Suppressor macrophage treated with lipopolysaccharide for 1 hour (primary cell): ENCODE results near the gene DNAJB2.
A peak's percentile ranks its signal among the peaks of the same experiment; 100 is the strongest.
"Not testable (repeated sequence)": the region's sequence is repeated elsewhere in the genome, so short reads cannot be mapped to it uniquely, and the experiment has no call there.

ENCODE experiments used
- DNase-seq, 3 donors: peaks; one replicate each; pipeline ENCODE4 v3.0.0-alpha.2; 2020 to 2022

The DNAJB2 gene

DNA sequence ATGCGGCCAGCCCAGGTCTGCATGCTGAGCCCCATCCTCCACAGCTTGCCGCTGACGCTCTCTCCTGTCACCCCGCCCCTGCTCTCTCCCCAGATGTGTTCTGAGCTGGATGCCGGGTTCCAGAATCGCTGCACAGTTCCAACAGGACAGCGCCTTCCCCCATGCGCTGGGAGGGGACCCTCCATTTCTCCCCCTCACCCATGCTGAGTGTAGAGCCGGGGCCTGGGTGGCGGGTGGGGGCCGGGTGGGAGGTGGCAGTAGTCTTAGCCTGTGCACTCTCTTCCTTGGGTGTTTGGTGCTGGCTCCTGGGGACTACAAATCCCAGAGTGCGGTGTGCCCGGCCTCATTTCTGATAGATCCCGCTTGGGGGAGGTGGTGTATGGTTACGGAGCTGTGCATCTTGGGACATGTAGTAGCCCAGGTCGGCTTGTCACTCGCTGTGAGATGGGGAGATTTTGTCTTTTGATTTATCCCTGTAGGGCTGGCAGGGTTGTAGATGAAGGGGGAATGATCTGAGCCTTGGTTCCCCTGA, 6.8 kb downstream of the DNAJB2 start:
- DNase-seq = no peak

DNA sequence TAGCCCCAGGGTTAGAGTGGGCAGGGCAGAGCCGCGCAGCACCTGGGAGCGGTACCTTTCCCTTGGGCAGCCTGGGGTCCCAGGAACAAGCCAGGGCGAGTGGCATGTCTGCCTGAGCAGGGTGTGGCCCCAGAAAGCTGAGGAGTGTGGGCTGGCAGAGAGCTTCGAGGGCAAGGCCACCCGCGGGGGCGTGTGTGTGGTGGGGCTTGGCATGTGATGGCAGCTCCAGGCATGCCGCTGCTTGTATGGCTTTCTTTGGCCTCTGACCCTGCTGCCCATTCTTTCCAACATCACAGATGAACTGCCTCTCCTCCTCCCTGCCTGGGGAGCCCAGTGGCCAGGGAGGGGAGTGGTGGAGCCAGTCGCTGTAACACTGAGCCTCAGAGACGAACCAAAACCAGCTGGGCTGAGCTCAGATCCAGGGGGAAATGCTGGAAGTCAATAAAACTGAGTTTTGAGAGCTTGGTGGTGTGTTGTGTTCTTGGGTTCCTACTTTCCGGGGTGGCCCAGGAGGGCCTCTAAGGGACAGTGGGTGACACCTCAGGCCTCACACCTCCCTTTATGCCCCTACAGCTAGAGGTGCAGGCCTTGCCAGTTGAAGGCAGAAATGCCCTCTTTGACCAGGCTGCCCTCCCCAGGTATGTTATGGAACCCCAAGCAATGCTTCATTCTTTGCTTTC, 7.4 kb downstream of the DNAJB2 start:
- no peak for DNase-seq

DNA sequence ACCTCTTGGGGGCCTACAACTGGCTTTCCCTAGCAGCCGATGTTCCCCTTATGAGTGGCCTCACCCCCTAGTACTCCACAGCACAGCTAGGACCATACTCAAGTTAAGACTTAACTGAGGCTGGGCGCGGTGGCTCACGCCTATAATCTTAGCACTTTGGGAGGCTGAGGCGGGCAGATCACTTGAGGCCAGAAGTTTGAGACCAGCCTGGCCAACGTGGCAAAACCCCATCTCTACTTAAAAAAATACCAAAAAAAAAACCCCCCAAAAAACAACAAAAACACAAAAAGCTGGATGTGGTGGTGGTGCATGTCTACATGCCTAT, 7.9 kb downstream of the DNAJB2 start:
- not testable (repeated sequence) for DNase-seq

DNA sequence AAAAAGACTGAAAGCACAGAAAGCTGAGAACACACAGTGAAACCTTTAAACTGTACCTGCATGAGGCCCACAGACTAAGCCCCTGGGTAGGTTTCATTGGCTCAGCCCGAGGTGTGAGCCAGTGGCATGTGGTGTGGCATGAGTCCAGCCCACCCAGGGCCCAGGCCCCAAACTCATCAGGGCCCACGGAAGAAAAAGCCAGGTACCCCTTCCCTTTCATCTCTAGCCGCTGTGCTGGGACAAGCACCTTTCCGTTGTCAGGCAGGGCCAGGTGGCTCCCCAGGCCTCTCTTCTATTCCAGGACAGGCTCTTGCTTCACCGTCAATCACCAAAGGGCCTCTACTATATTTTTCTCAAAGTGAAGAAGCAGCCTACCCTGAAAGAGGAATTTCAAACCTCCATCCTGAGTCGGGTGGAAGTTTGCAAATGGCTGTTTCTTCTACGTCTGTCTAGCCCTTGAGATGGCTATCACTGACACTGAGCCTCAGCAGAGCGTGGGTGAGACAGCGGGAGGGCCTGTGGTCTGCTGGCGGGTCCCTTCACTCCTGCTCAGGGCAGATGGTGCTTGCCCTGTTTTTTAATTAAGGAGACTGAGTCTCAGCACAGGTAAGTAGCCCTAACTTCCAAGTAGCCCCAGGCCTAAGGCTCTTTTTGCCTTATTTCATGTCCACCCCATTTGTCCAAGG, 8.6 kb downstream of the DNAJB2 start:
- no peak for DNase-seq

DNA sequence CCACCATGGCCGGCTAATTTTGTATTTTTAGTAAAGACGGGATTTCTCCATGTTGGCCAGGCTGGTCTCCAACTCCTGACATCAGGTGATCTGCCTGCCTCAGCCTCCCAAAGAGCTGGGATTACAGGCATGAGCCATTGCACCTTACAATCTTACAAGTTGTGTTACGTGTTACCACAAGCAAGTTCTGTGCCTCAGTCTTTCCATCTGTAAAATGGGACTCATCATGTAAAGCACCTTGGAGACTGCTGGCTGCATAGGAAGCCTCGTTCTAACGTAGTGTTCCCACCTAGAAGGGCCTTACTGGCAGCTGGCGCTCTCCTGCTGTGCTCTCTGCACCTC, 10.0 kb downstream of the DNAJB2 start:
- no peak for DNase-seq

DNA sequence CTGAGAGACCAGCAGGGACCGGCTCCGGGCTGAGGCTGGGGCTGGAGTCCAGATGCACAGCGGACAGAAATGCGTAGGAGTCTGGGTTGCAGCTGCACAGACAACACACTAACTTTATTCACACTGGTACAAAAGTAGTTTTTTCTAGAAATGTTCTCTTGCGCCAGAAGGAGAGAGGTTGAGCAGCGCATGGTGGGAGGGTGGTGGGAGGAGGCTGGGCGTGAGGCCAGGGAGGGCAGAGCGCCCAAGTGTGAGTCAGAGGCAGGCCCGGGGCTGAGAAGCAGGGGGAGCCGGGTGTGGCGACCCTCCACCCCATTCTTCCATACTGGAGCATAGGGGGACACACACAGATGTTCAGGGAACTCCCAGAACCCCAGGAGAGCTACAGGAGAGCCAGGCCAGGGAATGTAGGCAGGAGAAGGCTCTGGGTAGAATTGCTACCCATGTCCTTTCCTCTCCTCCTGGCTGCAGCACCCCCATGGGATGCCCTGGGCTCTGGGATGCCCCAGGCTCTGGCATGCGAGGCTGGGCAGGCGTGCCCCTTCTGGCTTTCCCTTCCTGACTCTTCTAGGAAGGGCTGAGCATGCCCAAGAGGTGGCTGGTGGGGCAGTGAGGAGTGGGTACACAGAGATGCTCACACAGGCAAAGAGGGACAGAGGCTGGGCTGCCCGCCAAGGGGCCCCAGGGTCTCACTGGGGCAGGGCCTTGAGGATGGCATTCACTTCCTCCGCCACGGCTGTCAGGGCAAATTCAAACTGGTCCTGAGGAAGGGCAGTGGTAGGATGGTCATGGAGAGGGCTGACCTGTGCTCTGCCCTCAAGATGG, 10.6 kb downstream of the DNAJB2 start:
- peak; percentile 31 to 47 (median 46) for DNase-seq

DNA sequence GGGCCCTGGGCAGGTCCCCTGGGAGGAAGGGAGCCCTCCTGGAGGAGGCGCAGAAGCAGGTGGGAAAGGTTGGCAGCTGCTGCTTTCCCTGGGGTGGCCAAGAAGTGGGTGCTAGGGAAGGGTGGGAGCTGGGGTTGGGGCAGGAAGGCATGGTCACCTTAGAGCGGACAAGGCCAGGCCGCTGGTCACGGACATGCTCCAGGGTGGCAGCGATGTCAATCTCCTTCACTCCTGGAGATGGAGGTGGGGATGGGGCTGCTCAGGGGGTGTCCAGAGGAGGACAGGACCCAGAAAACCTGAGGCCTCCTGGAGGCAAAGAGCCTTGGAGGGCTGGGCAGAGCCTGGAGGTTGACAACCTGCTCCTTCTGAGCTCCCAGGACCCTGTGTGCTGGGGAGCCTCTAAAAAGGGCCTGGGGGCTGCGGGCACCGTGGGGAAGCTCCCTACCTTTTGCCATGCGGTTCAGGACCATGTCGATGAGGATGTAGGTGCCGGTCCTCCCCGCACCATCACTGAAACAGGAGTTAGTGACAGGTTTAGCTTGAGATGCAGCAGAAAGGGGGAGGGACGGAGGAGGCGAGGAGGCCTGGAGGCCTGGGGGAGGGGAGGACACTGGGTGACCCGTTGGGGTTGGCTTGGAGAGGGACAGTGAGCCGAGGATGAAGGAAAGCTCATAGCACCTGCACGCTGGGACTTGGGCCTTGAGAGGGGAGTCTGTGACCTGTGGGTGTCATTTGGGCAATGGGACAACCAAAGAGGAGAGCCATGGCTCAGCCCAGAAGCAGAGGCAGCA, 11.4 kb downstream of the DNAJB2 start:
- no peak for DNase-seq

DNA sequence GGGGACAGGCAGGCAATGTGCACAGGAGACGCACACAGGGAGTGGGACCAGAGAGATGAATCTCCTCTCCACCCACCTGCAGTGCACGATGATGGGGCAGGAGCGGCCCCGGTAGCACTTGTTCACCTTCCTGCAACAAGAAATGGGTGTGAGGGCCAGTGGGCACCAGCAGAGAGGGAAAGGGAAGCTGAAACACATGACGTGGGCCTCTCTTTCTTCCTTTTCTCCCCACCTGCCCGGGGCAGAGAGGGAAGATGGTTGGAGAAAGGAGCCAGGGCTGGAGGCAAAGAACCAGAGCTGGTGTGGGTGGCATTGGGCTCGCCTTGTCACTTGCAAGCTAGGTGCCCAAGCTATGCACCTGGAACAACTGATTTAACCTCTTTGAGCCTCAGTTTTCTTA, 12.2 kb downstream of the DNAJB2 start:
- DNase-seq = no peak

DNA sequence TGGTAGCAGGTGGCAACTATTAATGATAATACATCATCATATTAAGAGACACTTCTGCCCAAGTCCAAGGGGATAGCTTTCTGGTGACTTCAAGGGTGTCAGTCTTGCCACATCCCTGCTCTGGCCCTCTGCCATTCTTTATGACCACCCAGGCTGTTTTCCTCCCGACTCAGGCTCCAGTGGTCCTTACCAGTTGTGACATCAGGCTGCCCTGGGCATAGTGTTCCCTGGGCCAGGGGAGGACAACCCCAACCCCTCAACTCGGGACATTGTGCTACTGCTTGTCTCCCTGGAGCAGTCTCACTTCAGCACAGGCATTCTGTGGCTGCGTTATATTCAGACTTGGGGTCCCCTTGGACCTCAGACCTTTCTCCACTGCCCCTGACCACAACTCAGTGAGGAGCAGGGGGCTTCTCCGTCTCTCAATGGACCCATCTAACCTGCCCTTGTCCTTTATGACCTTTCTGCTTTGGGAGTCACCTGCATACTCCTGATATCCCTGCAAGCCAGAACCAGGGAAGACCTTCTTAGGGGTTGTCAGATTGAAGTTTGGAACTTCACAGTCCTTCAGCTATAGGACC, 12.8 kb downstream of the DNAJB2 start:
- DNase-seq = no peak

DNA sequence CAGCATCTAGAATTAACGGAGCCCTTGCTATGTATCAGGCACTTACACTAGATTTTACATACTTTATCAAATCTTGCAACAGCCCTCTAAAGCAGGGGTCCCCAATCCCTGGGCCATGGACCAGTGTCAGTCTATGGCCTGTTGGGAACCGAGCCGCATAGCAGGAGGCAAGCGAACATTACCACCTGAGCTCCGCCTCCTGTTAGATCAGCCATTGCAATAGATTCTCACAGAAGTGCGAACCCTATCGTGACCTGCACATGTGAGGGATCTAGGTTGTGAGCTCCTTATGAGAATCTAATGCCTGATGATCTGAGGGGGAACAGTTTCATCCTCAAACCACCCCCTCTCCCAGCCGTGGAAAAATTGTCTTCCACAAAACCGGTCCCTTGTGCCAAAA, 13.4 kb downstream of the DNAJB2 start:
- no peak for DNase-seq

DNA sequence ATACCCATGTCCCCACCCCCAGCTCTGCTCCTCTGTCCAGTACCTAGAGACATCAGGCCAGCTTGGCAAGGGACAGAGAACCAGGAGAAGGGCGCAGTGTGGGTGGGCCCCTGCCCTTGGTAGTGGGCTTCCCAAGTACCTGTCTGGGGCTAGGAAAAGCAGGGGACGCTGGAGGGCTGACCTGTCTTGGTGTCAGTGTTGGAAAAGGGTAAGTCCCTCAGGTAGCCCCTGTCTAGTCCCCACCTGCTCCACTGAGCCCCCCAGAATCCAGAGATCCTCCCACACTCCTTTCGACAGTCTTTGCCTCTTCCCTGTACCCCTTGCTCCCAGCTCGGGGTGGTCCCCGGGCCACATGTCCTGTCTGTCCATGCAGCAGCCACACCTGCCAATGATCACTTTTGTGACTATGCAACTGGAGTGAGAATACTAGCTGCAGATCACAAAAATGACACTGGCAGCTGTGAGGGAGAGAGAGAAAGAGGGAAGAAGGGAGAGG, 14.6 kb downstream of the DNAJB2 start:
- DNase-seq = no peak

DNA sequence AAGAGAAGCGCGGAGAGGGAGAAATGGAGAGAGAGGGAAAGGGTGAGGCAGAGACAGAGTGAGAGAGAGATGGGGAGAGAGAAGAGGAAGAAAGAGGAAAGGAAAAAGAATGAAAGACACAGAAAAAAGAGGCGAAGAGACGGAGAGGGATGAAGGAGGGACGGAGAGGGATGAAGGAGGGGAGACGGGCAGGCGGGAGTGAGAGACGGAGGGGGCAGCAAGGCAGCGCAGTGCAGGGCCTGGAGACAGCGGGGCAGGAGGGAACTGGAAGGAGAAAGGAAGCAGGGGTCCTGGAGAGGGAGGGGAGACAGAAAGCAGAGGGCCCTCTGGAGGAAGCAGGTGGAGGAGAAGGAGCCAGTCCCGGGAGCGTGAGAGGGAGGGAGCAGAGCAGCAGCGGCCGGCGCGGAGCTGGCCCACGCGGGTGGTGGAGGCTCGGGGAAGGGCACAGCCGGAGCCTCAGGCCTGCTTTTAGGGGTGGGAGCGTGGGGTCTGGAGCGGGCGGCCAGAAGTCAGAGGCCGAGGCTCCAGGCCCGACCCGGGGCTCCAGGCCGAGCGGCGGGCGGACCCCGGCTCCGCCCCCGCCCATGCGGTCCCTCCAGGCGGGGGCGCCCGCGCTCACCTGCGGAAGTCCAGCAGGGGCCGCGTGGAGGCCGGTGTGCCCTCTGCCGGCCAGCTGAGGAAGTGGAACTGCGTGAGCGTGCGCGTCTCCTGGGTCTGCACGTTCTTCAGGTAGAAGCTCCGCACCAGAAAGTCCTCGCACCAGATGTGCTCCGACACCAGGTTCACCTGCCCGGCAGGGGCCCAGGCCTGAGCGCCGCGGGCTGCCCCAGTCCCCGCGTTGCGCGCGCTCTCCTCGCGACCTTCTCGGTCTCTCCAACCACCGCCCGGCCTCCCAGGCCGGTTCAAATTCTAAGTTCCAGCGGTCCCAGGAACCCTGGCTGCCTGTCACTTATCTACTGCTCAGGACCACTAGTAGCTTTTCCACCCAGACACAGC, 15.5 kb downstream of the DNAJB2 start:
- DNase-seq = peak; percentile 80 to 94 (median 85)

DNA sequence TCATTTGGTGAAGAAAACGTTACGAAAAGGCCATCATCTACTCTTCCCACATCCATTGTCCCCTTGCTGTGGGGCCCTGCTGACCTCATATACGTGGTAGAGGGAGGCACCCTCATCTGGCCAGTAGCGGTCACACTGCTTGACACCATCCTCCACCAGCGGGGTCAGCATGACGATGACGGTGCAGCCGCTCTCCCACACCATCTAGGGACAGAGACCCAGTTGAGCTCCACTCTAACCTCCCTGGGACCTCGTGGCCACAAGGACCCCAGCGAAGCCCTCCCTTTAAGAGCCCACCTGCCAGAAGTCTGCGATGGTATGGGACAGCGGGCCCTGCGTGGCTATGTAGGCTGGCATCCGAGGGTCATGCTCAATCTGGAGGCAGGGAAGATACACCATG, 17.0 kb downstream of the DNAJB2 start:
- no peak for DNase-seq

DNA sequence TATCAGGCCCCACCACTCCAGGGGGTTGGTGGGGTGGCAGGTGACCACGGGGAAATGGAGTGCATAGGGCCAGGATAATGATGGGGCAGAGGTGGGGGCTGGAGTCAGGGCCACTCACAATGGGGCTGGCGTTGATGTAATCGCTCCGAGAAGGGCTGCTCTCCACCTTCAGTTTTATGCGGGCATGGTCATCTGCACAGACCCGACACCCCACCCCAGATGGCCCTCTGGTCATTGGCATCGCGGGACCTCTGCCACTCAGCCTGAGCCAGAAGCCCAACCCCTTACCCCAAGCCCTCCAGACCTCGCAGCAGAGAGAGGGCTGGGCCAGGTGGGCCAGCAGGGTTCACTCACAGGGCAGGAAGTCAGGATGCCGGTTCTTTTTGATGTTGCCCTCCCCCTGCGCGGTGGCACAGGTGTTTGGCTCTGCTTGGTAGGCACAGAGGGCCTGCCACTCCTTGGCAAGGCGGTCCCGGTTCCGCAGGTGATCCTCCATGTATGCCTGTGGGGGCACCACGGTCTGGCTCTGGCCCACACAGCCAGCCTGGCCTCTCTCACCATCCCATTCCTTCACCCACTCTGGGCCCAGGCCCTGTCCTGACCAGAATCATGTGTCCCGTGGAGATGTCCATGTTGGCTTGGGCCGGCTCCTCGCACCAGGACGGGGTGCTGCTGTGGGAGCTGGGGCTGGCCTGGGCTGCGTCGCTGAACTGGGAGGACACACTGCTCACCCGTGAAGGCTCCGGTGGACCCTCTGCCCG, 17.6 kb downstream of the DNAJB2 start:
- no peak for DNase-seq

DNA sequence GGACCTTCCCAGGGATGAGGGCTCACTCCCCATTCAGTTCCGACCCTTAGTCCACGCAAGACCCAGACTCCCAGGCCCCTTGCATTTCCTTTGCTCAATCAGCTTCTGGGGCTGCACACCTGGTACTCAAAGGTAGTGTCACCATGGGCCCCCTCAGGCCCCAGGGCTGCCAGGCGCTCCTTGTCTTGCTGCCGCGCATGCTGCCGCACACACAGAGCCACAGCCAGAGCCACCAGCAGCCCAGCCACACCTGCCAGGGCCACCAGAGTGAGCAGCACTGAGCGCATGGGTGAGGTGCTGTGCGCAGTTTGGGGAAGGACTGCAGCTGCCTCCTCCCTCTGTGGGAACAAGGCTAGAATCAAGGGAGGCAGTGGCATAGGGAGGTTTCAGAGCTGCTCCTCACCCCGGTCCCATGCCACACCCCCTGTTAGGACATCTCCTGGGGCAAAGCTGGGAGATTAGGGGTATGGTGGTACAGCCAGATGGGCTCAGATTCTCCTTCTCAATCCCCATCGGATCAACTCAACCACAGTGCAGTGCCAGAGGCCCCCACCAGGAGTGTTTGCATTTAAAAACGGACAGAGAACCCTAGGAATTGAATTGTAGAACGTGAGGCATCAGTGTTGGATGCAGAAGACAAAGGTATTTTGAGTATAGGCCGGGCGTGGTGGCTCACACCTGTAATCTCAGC, 18.7 kb downstream of the DNAJB2 start:
- DNase-seq = peak; percentile 14 to 32 (median 24)

DNA sequence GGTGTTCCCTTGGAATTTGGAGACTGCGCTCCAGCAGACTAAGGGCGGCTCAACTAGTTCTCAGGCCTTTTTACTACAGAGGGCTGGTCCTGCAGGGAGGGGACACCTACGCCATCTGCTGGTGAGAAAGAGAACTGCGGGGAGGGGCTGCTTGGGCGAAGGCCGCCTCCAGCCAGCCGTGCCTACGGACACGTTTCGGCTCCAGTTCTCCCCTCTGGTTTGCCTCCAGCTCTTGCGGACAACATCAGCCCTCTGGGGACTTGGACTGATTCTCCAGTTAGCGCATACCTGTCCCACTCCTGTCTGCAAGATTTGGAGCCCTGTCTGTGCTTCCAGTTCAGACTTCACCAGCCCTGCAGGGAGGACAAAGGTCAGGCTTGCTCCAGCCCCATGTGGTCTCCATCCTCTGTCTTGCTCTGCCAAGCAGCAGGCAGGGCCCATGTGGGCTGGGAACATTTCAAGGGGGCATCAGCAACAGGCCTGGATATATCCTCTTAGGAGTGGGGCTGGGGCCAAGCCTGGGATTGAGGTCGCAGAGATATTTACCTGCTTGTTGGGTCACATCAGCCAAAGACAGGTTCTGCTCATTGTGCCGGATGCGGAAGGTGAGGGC, 19.7 kb downstream of the DNAJB2 start:
- peak; percentile 80 to 91 (median 89) for DNase-seq

DNA sequence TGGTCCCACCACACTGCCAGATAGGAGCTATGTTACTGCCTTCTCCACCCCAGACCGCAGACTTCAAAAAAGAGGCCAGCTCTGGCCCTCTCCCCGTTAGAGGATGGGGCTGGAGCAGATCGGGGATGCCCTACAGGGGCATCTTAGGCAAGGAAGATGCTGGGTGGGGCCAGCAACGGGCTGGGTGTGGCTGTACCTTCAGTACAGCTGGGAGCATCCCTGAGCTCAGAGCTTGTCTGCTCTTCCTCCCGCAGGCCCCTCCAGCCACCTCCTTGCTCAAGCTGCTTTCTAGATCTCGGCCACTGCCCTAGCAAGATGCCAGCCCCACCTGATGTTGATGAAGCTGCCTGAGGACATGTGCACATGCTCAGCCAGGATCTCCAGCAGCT, 20.2 kb downstream of the DNAJB2 start:
- DNase-seq = no peak

DNA sequence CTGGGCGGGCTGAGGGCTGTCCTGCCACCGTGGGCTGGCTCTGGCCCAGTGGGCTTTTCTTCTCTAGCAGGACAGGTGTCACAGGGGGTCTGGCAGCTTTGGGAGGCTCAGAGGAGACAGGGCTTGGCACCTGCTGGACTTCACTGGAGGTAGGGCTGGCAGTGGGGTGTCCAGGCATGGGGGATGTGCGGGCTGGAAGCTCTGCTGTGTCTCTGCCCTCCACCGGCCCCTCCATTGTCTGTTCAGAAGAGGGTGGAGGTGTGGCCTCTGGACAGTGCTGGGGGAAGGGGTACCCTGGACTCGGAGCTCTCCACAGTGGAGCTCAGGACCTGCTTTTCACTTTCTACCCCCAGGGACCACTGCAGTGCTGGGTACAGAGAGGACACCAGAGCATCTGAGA, 20.9 kb downstream of the DNAJB2 start:
- DNase-seq = no peak

DNA sequence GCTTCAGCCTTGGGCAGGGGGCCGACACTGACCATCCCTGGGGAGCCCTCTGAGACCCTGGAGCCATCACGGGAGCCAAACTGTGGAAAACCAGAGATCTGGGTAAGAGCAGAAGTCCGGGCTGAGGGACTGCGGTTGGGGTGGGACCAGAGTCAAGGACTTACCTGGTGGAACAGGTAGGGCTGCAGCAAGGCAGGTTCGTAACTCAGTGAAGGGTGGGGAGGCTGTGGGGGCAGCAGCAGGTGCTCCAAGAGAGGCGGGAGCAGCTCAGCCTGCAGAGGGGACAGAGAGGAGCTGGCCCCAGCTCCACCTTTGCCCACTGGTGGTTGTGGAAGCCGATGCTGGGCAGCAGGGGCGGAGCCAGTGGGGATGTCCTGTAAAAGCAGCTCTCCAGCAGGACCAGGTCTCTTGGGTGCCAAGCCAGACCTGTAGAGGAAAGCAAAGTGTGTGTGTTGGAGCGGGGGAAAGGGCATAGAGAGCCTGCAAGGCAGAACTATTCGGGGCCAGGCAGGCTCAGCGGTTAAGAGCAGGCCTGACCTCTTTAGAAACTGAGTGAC, 23.3 kb downstream of the DNAJB2 start:
- DNase-seq = no peak
